HG03432 (cell line): ENCODE results near the gene CSF1R.

Experiments used
- ATAC-seq: cut with Tn5 transposase; IDR thresholded peaks from one replicate; pipeline ENCODE4 v1.9.1; 2021; ENCODE audit warnings: mild to moderate bottlenecking, moderate library complexity; ENCODE audit not compliant: unreplicated experiment

CSF1R gene

DNA sequence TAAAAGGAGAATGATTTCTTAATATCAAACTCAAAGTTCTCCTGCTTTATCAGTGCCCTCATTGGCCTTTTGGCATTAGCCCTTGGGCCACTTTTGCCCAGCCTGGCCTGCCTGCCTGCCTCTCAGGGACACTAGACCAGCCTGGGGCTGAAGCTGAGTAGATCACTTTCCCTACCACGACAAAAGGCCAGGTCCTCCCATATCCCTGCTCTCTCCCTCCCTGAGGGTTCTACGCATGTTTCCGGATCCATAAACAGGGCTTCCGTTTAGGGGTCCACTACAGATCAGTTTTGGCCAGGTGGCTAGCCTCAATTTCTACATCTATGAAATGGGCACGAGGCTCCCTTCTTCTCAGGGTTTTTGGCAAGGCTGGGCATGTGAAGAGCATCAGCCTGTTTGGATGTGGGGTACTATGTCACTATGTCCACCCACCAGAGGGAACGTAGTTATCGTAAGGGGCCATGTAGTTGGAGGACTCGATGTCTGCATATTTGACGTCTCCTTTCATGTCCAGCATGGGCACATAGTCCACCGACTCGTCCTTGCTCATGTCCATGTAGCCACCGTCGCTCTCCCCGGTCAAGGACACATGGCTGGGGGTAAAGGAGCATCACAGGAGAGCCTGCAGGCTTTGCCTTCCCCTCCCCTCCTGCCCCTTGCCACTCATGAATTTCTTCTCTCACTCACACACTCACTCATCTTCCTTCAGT is 35.2 kb upstream of the CSF1R start:
- no peak for ATAC-seq

DNA sequence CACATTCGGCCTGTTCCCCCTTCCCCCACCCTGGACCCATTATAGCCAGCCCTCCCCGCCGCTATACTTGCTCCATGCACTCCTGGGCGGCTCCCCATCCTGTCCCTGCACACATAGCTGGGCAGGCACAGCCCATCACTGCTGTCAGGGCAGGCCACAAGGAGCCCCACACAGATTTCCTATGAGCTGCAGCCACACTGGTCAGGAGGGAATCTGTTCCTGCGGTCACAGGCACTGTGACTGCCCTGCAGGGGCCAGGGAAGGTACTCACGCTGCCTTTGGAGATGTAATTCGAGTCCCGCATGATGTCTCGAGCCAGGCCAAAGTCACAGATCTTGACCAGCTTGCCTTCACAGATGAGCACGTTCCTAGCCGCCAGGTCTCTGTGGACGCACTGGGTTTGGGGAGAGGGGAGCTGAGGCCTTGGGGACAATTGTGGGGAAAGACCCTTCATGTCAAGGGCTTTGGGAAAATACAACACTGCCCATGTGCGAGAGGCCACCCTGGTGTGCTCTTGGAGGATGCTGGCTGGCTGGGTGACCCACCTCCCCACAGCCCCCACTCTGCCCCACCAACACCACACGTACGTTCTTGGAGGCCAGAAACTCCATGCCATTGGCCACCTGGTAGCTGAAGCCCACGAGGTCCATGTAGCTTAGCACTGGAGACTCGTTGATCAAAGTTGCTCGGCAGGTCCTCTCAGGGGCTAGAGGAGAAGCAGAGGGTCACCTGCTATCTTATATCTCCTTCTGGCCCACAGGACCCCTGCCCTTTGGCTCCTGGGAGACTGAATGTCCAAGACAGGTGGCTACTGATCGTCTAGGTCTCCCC is 34.5 kb upstream of the CSF1R start:
- ATAC-seq: no peak

DNA sequence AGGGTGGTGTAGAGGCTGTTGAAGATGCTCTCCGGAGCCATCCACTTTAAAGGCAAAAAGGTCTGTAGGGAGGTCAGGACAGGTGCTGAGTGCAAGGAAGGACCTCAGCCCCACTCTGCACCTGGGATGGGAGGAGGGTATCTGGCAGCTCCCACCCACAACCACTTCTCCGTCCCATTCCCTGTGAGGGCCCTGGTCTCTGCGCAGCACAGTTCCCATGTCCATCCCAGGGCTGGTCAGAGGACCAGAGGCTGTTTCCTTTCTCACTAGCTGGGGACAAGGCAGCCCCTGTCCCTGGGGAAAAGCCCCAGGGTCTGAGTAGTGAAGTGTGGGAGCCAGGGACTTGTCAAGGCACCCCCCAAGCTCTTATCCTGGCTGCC is 33.7 kb upstream of the CSF1R start:
- no peak for ATAC-seq

DNA sequence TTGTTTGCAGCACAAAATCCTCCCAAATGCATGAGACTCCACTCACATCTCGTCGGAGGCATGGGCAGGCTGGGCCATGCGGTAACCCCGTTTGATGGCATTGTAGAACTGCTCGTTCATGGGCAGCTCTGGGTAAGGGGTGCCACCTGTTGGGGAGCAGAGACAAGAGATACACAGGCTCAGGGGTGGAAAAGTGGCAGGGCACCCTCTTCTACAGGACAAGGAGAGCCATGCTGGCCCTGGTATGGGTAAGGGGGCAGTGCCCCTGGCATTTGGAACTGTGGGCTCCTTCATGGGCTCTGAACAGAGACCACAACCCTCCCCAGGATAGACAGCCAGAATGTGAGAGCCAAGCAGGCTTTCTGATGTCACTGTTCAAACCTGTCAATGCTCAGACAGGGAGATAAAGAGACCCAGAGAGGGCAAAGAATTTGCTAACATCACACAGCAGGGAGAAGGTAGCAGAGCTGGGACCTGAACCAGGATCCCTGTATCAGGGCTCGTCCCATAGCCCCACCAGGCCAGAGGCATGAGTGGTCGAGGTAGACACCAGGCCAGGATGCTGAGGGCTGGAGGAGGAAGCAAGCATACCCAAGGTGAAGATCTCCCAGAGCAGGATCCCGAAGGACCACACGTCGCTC is 33.2 kb upstream of the CSF1R start:
- ATAC-seq: no peak

DNA sequence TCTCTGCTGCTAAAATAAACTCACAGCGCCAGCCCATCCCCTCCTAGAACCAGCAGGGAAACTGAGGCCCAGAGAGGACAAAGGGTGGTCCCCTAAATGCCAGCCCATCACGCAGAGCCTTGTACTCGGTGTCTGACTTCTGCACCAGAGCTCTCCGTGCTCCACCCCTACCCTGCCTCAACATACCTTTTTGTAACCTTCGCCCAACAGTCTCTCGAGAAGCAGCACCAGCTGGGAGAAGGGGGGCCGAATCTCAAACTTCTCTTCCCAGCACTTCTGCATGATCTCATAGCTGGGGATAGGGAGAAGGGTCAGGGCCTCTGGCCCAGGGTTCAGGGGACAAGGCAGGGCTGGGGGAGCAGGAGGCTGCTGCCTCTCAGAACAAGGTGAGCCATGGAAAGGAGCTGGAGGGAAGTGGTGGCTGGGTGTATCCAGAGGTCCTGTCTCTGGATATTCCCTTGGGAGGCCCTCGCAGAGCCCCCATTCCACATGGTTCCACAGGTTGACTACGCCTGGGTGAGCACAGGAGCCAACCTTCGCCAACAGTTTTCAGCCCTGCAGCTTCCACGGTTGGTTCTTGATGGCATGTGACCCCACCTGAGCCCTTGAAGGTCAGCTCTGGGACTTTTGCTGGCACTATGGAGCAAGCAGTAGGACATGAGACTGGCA is 32.3 kb upstream of the CSF1R start:
- ATAC-seq: no peak

DNA sequence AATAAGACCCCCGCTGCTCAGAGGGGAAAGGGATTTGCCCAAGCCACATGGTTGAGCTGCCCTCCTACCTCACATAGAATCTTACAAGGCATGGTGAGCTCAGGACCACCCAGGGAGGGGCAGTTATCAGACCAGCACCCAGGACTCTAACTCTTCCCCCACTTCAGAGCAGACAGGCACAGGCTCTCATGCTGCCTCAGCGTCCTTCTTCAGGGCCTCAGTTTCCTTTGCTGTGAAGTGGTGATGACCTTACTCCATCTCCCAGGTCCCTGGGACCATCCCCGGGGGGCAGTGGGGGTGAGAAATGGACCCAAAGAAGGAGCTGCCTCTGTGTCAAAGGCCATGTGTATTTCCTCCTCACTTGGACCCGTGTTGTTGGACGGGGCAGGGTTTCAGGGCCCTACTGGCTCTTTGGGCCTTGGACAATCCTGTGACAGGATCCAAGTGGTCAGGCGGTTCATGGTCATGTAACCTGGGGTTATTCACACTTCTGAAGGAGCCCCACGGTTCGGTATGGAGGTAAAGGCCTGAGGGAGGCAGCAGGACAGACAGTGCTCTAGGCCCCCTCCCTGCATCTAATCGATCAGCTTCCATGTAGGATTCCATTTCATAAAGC is 31.7 kb upstream of the CSF1R start:
- no peak for ATAC-seq

DNA sequence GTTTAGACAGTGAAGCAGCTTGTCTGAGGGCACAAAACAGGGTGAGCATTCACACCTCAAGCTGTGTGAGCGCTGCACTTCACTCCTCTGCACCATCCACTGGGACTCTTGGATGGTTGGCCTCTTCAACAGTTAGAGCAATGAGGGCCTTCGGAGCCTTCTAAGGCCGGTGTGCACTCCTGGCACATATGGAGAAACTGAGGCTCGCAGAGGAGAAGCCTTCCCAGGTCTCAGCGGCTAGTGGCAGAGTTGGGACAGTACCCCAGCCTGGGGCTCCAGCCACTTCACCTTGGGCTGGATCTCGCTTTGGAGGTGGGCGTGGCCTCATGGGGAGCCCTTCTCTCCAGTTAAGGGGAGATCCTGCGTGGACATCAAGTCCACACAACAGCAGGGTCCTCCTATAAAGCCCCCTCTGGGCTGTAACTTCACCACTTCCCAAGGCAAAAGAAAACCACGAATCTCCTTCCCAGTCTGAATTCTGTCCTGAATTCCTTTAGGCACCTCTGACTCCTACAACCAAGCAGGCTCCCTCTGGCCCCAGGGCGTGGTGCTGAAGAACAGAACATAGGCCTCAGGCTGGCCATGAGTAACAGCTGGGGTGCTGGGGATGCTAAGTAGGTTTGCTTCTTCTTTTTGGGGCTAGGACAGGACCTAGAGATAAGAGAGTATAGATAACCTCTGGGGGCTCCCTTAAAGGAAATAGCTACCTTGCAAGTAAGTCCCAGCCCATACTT is 30.5 kb upstream of the CSF1R start:
- no peak for ATAC-seq

DNA sequence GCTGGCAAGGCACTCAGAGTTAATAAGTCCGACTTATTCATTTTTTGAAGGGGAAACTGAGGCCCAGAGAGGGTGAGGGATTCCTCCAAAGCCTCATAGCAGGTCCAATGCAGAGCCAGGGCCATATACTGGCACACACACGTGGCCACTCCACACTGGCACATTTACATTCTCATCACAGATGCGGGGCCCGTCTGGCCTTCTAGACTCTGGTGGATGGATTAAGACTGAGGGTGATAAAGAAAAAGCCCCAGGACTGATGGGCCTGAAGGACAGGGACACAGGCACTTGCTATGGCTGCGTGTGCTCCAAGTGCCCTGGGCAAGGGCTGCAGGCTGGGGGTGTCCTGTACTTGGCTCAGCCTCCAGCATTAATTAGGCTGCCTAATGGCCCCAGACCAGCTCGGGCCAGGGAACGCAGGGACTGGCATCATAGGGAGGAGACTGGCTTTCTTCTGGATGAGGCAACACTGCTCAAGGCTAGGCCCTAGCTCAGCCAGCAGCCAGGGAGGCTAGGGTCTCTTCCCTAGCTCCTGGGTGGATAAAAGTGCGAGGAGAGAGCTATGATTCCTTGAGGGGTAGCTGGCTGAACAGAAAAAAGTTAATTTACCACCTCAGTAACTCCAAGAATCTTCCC is 28.5 kb upstream of the CSF1R start:
- ATAC-seq: no peak

DNA sequence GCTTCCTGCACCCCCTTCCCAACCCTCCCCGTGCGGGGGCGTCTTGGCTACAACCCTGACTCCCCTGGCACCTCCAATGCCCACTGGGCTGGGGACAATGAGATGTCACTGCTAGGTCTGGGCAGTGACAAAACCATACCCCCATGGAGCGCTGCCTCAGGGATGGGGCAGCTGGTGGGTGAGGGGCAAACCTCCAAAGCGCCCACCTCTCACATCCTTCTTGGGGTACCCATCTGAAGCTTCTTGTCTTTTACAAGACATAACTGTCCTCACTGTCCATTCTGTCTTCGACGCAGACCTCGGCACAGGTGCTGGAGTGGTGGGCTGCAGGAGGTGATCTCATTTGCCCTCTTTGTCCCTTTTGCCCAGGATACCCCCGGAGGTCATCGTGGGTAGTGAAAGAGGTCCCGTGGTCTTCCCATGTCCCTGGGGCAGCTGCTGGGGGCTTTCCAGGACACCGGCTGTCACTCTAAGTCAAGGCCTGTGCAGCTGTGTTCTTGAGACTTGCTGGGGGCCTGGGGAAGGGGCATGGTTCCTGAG is 27.8 kb upstream of the CSF1R start:
- no peak for ATAC-seq

DNA sequence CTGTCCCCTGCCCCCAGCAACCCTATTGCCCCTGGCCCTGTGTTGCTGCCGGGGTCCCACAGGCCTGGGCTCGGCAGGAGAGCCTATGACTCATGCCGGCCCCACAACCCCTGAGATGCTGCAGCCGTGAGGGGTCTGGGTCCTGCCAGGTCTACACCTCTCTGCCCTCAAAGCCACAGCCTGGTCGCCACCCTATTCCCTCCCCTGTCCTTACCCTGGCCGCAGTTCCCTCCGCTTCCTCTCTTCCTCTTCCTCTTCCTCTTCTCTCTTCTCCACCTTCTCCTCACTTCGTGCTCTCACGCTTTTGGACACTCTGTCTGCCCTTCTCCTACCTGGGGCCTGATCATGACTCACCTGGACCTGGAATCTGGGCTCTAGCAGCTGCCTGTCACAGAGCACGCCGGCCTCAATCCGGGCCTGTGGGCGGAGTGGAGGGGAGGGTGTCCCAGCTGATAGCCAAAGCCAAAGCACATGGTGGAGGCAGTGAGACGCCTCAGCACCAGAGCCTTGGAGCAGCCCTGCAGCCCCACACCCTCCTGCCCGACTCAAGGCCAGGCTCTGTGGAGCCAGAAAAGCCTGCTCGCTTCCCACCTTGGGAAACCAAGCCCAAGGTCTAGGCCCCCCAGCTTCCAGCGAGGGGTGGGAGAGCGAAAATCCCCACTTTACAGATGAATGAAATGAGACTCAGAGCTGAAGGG is 26.8 kb upstream of the CSF1R start:
- ATAC-seq: no peak

DNA sequence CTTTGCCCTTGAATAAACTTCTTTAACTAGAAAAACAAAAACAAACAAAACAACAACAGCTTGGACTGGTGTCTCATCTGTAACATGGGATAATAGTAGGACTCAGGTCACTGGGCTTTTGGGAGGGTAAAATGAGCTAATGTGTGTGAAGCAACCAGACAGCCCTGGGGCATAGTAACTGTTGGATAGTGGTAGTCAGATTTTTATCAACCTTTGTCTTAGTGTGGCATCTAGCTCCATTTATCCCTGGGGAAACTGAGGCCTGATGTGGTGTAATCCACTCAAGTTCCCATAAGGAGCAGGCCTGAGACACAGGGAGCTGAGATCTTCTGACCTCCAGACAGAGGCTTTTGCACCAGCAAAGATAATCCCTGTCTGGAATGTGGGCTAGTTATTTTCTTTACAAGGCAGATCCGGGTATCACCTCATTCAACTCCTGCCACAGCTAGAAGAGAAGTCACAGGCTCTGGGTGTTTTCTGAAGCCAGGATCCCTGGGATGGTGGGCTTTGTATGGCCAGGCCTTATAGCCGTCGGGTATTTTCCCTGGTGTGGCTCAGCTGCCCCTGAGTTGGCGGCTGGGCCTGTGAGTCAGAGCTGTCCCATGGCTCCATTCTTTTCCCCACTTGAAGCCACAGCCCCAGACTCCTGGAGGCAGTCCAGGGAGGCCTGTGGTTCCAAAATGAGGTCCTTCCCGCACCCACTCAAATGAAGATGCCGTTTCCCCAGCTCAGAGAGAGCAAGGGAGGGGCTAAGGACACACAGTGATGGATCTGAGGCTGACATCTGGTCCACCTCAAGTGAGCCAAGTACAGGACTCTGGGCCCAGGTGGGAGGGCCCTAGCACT is 26.1 kb upstream of the CSF1R start:
- no peak for ATAC-seq

DNA sequence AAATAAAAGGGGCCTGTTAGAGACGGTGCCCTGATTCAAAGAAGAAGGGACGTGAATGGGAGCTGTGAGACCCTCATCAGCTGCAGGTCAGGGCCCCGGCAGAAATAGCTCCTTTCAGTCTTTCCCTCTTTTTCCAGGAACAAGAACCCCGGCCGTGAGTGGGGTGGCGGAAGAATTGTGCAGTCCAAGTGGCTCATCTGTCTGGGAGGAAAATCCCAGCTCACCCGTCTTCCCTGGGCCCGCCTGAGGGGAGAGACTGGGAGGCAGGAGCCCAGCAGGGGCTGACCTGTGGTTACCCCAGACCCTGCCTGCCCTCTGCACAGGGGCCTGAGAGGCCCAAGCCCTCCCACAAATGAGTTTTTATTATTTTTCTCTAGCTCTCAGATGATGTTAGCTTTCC is 24.8 kb upstream of the CSF1R start:
- no peak for ATAC-seq

DNA sequence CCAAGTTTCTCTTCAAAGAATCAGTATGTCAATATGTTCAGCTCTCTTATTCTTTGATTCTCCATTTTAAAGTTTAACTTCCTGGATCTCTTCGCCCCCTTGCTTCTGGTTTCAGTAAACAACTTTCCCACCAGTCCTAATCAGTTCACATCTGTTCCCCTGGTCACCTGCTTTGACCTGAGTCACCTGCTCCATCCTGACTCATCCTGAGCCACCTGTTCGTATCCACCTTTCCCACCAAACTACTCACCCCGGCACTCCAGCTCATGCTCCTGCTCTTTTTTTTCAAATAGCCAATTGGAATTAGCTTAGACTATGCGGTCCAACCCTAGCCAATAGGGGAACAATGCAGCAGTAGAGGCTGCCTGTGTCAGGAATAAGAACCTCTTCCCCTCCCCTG is 23.6 kb upstream of the CSF1R start:
- ATAC-seq: no peak

DNA sequence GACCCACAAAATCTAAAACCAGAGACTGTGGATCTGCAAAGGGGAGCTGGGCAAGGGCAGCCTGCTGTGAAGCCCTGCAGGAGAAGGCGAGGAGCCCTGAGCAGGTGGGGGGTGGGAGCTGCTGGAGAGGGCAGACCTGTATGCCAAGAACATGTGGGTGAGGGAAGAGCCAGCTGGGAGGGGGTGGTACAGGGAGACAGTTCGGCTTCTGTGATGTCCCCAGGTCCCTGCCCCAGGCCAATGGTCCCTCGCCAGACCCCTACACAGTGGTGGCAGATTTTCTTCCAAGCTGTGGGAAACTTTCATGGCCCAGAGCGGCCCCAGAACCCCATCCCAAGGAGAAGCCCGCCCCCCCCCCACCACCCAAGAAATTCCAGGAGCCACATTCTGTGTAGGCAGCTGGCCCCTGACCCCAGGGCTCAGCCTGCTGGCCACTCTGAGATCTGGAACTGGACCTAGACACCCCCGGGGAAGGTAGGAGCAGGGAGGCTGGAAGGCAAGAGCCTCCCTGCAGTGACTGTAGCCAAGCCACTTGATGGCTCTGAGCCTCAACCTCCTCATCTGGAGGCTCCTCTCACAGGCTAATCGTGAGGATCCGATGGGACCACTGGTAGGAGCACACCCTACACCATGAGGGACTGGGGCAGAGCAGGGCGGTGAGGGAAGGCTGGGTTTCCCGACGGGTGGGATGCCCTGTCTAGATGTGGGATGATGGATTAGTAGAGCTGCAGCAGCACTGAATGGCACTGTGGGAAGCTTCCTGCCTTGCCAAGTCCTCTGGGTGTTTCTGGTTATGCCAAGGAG is 22.6 kb upstream of the CSF1R start:
- no peak for ATAC-seq

DNA sequence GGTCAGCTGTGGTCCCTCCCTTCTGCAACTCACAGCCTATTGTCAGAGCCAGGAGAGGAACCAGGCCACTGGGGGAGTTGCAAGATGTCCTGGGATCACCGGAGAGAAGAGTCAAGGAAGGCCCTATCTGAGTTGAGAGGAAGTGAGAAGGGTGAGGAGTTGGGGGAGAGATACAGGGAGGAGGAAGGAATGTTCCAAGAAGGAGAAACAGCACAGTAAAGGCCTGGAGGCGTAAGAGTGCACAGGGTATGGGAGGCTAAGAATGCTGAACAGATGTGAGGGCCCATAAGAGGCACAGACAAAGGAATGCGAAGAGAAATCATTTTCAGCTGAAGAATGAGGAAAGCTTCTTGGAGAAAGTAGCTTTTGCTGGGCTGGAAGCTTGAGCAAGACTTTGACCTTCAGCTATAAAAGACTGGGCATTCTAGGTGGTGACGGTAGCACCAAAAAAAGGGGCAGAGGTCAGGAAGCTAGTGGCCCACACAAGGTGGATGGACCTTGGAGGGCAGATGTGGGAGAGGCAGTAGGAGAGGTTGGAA is 21.6 kb upstream of the CSF1R start:
- ATAC-seq: no peak

DNA sequence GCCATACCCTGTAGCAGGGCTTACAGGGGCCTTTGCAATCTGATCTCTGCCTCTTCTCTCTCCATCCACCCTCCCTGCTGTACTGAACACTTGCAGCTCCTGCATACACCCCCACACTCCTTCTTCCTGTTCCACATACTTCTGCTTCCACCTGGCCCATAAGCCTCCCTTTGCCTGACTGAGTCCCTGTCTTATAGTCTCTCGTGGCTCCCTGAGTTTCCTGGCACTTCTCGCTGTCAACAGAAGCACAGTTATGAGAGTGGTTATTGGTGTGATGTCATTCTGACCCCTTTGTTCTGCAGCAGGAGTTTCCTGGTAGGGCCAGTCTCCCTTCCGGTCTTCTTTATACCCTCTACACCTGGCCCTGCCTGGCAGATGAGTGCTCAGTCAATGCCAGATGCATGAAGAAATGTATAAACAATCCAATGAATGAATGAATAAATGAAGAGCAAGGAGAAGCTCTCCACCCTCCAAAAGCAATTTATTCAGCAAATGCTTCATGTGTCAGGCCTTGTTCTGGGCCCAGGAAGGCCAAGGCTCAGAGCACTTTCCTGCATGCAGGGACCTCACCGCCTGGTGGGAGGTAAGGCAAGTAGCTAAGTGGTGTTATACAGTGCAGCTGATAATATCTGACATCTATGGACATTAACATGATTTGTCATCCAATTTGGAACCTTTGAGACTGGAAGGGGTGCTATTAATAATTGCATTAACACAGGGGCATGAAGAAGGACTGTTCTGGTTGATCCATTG is 20.5 kb upstream of the CSF1R start:
- ATAC-seq: no peak
